Measurements from ENCODE around the gene IDUA.

IDUA gene

DNA sequence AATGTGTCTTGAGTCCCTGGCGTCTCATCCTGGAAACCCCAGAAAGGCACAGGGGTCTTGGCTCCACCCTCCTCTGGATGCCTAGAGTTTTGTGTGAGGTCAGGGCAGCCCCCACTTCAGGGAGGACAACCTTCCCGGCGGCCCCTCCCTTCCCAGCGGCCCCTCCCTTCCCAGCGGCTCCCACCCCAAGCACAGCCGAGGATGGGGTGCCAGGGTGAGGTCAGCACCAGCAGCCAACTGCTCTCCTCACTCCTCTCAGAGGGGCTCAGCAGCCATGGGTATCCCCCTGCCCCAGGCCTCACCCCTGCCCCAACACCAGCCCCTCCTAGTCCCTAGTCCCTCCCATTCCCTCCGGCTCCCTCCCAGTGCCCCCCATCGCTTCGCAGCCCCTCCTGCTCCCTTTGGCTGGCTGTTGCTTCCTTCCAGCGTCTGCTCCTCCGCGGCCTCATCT is 30.9 kb upstream of the IDUA start:
- H3K4me1 ChIP-seq (ENCODE audit: low read length): no peaks in the 10 kb centered on the region
- no peaks in the 10 kb centered on the region for H3K9me3 ChIP-seq (ENCODE audit: insufficient read depth, low read length)
- H2AFZ ChIP-seq (ENCODE audit: low read depth, low read length): no peak overlapping the region
- H3K9ac ChIP-seq (ENCODE audit: low read length): no peak overlapping the region
- no peak overlapping the region for H3K4me3 ChIP-seq (ENCODE audit: low read length)
- no peak overlapping the region for H3K4me2 ChIP-seq (ENCODE audit: low read length)
- TF ChIP-seq, protein P1, sequence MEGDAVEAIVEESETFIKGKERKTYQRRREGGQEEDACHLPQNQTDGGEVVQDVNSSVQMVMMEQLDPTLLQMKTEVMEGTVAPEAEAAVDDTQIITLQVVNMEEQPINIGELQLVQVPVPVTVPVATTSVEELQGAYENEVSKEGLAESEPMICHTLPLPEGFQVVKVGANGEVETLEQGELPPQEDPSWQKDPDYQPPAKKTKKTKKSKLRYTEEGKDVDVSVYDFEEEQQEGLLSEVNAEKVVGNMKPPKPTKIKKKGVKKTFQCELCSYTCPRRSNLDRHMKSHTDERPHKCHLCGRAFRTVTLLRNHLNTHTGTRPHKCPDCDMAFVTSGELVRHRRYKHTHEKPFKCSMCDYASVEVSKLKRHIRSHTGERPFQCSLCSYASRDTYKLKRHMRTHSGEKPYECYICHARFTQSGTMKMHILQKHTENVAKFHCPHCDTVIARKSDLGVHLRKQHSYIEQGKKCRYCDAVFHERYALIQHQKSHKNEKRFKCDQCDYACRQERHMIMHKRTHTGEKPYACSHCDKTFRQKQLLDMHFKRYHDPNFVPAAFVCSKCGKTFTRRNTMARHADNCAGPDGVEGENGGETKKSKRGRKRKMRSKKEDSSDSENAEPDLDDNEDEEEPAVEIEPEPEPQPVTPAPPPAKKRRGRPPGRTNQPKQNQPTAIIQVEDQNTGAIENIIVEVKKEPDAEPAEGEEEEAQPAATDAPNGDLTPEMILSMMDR (IDR thresholded peaks at IDR 0.05; ENCODE audit: low read depth, low read length): no peak
- TF ChIP-seq EZH2phosphoT487 (IDR thresholded peaks at IDR 0.05; ENCODE audit: low read depth): no peak
- H3K27me3 ChIP-seq (ENCODE audit: low read depth, low read length): no peaks in the 10 kb centered on the region
- H3K27ac ChIP-seq (ENCODE audit: low read length): no peak overlapping the region
- no peaks in the 10 kb centered on the region for H3K79me2 ChIP-seq (ENCODE audit: low read length)
- no peaks in the 10 kb centered on the region for H3K36me3 ChIP-seq (replicated peaks; ENCODE audit: low read depth, low read length)
- H4K20me1 ChIP-seq (ENCODE audit: insufficient read depth, low read length): no peaks in the 10 kb centered on the region

DNA sequence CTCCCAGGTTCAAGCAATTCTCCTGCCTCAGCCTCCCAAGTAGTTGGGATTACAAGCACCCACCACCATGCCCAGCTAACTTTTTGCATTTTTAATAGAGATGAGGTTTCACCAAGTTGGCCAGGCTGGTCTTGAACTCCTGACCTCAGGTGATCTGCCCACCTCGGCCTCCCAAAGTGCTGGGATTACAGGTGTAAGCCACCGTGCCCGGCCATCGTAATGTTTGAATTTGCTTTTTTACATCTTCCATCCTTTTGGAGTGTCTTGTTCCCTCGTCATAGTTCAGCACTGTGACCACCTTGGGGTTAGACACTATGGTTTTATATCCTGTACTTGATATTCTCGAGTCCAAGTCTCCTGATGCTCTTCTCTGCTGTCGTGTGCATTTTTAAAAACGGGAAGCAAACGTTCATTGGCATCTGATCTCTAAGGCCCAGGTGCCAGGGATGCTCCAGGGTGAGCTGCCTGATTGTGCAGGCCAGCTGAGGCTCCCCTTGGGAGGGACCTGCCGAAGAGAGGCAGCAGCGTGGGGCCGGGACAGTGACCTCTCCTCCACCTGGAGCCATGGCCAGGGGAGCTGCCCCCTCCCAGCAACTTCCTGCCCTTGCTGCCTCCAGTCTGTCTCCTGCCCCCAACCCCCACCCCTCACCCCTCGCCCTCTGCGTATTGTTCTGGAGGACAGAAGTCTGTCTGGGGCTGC is 30.2 kb upstream of the IDUA start:
- no peak for TF ChIP-seq EZH2phosphoT487 (IDR thresholded peaks at IDR 0.05; ENCODE audit: low read depth)
- TF ChIP-seq, protein P1 (IDR thresholded peaks at IDR 0.05; ENCODE audit: low read depth, low read length): no peak
- Histone ChIP-seq H4K20me1 (ENCODE audit: insufficient read depth, low read length) (no peaks in the 10 kb centered on the region), H3K4me2 (ENCODE audit: low read length) (no peak overlapping the region), H3K36me3 (replicated peaks; ENCODE audit: low read depth, low read length) (no peaks in the 10 kb centered on the region), H3K79me2 (ENCODE audit: low read length) (no peaks in the 10 kb centered on the region), H3K9ac (ENCODE audit: low read length) (no peak overlapping the region), H3K4me1 (ENCODE audit: low read length) (no peaks in the 10 kb centered on the region), H3K4me3 (ENCODE audit: low read length) (no peak overlapping the region), H3K27me3 (ENCODE audit: low read depth, low read length) (no peaks in the 10 kb centered on the region), H3K27ac (ENCODE audit: low read length) (no peak overlapping the region), H2AFZ (ENCODE audit: low read depth, low read length) (no peak overlapping the region), H3K9me3 (ENCODE audit: insufficient read depth, low read length) (no peaks in the 10 kb centered on the region)

DNA sequence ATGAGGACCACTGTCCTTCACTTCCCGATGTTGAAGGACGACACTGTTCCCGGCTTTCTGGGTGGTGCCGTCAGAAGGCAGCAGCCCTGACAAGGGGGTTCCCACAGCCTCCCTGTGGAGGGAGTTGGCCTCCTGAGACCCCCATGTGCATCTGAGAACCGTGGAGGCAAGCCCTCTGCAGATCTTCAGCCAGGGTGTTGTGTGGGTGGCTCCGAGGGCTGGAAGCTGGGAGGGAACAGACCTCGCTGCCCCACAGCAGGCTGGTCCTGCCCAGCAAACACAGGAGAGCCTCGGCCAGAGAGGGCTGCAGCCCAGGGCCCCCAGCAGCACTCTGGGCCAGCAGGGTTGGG is 29.6 kb upstream of the IDUA start:
- H3K27ac ChIP-seq (ENCODE audit: low read length): no peak overlapping the region
- H4K20me1 ChIP-seq (ENCODE audit: insufficient read depth, low read length): no peaks in the 10 kb centered on the region
- no peaks in the 10 kb centered on the region for H3K4me1 ChIP-seq (ENCODE audit: low read length)
- H3K27me3 ChIP-seq (ENCODE audit: low read depth, low read length): no peaks in the 10 kb centered on the region
- no peak overlapping the region for H3K4me3 ChIP-seq (ENCODE audit: low read length)
- H3K9ac ChIP-seq (ENCODE audit: low read length): no peak overlapping the region
- no peak overlapping the region for H2AFZ ChIP-seq (ENCODE audit: low read depth, low read length)
- no peaks in the 10 kb centered on the region for H3K36me3 ChIP-seq (replicated peaks; ENCODE audit: low read depth, low read length)
- no peaks in the 10 kb centered on the region for H3K79me2 ChIP-seq (ENCODE audit: low read length)
- no peak for TF ChIP-seq EZH2phosphoT487 (IDR thresholded peaks at IDR 0.05; ENCODE audit: low read depth)
- TF ChIP-seq, protein P1 (IDR thresholded peaks at IDR 0.05; ENCODE audit: low read depth, low read length): no peak
- no peaks in the 10 kb centered on the region for H3K9me3 ChIP-seq (ENCODE audit: insufficient read depth, low read length)
- H3K4me2 ChIP-seq (ENCODE audit: low read length): no peak overlapping the region

DNA sequence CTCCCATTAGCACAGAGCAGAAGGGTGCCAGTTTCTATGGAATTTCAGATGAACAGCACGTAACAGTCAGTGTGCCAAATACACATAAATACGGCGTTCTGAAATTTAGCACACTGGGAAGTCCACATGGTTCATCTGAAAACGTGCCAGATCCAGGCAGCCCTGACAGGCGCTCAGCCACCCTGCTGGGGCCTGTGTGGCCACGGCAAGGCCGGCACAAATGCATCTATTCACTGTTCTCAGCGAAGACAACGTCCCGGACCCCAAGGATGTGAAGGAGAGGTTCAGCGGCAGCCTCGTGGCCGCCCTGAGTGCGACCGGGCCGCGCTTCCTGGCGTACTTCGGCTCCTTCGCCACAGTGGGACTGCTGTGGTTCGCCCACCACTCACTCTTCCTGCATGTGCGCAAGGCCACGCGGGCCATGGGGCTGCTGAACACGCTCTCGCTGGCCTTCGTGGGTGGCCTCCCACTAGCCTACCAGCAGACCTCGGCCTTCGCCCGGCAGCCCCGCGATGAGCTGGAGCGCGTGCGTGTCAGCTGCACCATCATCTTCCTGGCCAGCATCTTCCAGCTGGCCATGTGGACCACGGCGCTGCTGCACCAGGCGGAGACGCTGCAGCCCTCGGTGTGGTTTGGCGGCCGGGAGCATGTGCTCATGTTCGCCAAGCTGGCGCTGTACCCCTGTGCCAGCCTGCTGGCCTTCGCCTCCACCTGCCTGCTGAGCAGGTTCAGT is 29.1 kb upstream of the IDUA start:
- TF ChIP-seq, protein P1 (IDR thresholded peaks at IDR 0.05; ENCODE audit: low read depth, low read length): no peak
- TF ChIP-seq EZH2phosphoT487 (IDR thresholded peaks at IDR 0.05; ENCODE audit: low read depth): no peak
- Histone ChIP-seq H2AFZ (ENCODE audit: low read depth, low read length) (no peak overlapping the region), H3K4me1 (ENCODE audit: low read length) (no peaks in the 10 kb centered on the region), H3K79me2 (ENCODE audit: low read length) (no peaks in the 10 kb centered on the region), H3K27me3 (ENCODE audit: low read depth, low read length) (no peaks in the 10 kb centered on the region), H3K9me3 (ENCODE audit: insufficient read depth, low read length) (no peaks in the 10 kb centered on the region), H3K4me2 (ENCODE audit: low read length) (no peak overlapping the region), H3K9ac (ENCODE audit: low read length) (no peak overlapping the region), H3K36me3 (replicated peaks; ENCODE audit: low read depth, low read length) (no peaks in the 10 kb centered on the region), H4K20me1 (ENCODE audit: insufficient read depth, low read length) (no peaks in the 10 kb centered on the region), H3K27ac (ENCODE audit: low read length) (no peak overlapping the region), H3K4me3 (ENCODE audit: low read length) (no peak overlapping the region)

All from OCI-LY3 (cell line).